HG03280 (cell line): Measurements from ENCODE around the gene CCDC63.

Experiments
- ATAC-seq: cut with Tn5 transposase; IDR thresholded peaks from one replicate; pipeline ENCODE4 v1.9.1; 2021; ENCODE audit warnings: mild to moderate bottlenecking, moderate library complexity; ENCODE audit not compliant: unreplicated experiment

CCDC63 gene

DNA sequence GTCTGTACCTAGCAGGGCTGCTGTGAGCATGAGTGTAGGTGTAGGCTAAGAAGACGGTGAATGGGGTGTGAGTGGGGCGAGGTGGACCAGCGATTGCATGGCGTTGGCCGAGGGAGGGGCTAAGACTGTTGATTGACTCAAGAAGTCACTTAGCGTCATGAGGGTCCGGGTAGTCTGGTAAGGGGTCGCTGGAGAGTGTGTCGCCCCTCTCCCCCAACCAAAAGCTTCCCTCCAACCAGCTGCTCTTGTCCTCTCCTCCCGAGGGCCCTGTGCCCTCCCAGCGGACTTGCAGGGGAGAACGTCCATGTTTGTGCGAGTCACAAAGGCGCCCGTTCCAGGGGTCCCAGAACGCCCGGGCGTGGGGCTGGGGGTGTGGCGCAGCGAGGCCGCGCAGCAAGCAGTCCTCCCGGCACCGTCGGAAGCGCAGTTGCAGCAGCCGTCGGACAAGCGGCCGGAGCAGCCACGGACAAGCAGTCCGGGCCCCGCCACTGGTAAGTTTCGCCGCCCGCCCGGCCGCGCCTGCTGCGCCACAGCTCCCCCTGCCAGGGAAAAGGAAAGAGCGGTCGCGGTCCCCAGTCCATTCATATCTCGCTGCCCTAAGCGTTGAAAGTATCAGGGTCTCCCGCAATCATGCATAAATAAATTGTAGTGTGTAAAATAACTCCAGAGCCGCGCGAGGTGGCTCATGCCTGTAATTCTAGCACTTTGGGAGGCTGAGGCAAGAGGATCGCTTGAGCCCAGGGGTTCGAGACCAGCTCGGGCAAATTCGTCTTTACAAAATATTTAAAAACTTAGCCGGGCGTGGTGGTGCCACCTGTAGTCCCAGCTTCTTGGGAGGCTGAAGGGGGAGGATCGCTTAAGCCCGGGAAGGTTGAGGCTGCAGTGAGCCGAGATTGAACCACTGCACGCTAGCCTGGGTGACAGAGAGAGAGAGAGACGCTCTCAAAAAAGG, at the start of gene CCDC63:
TSS of gene CCDC63 (plus strand) at position 373 of the 952 bp plus-strand sequence. CDS start 5,968 bp downstream, outside the sequence.
- no peak for ATAC-seq

GRCh38 chr12:110798461-110798860, 48.3 kb upstream of the CCDC63 start:
- ATAC-seq, result no peak

DNA sequence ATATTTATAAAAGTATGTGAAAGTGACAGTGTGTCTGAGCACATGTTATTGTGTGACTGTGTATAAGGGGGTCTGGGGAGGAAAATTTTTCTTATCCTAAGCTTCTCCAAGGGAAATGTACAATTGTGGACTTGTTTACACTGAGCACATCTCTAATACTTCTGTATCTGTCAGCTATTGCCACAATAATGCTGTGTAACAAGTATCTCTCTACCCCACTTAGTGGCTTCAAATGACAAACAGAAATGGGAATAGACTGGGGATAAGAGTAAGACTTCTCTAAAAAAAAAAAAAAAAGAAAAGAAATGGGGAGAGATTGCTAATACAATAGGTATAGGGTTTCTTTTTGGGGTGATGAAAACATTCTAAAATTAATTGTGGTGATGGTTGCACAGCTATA, 44.3 kb upstream of the CCDC63 start:
- no peak for ATAC-seq

- ATAC-seq, result no peak
Observed at GRCh38 chr12:110804406-110804805, 42.4 kb upstream of the CCDC63 start.

DNA sequence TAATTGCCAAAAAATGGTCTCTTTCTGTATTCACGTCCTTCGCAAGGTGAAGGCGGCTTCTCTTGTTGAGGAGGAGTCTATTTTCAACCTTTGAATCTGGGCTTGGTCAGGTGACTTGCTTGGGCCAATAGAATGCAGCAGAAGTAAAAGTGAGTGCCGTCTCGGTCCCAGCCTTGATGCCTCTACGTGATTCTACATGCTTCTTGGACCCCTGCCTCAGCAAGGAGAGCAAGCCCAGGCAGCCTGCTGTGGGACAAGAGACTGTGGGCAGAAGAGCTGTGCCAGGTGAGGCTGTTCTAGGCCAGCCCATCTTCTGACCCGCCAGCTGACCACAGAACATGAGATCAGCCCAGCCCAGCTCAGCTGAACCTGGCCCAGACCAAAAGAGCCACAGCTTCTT, 39.1 kb upstream of the CCDC63 start:
- no peak for ATAC-seq

- no peak for ATAC-seq
Observed at GRCh38 chr12:110809149-110809548, 37.6 kb upstream of the CCDC63 start.

DNA sequence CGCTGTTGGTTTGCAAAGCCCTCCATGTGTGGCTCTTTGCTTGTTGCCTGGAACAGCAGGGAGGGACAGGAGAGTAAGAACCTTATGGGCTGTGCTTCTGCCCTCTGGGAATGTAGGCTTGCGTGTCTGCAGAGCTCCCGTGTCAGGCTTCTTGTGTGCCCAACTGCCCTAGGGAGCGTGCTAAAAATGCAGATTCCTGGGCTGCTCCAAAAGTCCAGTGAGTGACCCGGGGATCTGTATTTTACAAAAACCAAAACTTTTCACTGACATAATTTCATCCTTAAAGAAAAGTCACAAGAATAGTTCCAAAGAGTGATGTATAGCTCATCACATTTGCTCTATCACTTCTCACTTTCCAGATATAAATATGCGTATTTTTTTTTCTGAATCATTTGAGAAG, 34.8 kb upstream of the CCDC63 start:
- no peak for ATAC-seq

DNA sequence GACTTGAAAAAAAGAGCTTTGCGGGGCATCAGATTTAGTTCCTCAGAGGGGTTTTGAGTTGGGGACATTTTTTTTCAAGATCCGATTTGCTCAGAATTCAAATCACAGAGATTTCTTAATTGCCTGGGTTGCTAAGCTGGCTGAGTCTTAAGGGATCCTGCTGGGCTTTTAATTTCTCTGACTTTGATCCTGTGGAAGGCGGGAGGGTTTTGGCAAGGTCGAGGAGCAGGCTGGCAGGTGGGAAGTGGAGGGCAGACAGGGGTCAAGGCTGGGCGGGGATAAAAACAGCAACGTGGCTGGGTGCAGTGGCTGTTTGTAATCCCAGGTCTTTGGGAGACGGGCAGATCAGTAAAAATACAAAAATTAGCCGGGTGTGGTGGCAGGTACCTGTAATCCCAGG, 33.5 kb upstream of the CCDC63 start:
- ATAC-seq, result no peak

DNA sequence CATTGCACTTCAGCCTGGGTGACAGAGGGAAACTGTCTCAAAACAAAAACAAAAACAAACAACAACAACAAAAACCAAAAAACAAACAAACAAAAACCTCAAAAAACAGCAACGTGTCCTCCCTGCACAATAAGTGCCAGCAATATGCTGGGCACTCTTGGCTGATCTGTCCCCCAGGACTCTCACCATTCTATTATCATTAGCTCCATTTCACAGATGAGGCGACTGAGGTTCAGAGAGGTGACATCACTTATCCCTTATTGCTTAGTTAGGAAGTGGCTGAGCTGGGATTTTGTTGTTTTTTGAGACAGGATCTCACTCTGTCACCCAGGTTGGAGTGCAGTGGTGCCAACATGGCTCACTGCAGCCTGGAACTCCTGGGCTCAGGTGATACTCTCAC, 33.0 kb upstream of the CCDC63 start:
- ATAC-seq, result no peak

GRCh38 chr12:110816248-110816647, 30.5 kb upstream of the CCDC63 start:
- ATAC-seq, result no peak

DNA sequence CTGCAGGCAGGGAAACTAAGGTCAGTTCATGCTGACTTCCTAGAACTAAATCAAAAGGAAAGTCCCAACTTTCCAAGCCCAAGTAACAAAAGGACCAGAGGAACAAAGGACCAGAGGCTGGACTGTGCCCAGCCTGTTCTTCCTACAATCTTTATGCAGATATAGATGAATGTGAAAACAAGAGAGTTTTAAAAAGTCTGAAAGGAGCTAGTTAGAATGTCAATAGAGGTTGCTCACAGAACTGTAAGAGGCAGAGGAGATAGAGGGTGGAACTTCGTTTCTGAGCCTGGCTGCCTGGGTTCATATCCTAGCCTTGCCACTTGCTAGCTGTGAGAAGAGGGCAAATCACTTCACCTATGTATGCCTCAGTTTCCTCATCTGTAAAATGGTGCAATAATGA, 30.0 kb upstream of the CCDC63 start:
- ATAC-seq, result no peak

DNA sequence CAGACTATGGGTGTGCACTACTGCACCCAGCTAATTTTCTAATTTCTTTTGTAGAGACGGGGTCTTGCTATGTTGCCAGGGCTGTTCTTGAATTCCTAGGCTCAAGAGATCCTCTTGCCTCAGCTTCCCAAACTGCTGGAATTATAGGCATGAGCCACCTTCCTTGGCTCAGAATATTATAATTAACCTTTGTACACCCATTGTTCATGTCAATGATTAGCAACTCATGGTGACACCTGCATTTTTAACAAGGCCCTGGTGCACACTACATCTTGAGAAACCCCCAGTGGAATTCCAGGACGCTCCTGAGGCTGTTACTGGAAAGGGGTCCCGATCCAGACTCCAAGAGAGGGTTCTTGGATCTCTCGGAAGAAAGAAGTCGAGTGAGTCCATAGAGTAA, 28.3 kb upstream of the CCDC63 start:
- no peak for ATAC-seq

DNA sequence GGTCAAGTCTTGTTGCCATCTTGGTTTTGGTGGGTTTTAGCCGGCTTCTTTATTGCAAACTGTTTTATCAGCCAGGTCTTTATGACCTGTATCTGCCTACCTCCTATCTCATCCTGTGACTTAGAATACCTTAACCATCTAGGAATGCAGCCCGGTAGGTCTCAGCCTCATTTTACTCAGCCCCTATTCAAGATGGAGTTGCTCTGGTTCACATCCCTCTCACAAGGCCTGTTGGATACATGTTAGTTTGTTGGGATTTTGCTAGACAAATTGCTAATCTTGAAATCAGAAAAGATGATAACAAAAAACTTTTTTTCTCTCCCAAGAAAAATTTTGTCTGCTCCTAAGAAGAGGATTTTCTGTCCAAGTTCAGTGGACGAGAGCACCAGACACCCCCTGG, 27.6 kb upstream of the CCDC63 start:
- ATAC-seq, result no peak

GRCh38 chr12:110819646-110820045, 27.1 kb upstream of the CCDC63 start:
- no peak for ATAC-seq

DNA sequence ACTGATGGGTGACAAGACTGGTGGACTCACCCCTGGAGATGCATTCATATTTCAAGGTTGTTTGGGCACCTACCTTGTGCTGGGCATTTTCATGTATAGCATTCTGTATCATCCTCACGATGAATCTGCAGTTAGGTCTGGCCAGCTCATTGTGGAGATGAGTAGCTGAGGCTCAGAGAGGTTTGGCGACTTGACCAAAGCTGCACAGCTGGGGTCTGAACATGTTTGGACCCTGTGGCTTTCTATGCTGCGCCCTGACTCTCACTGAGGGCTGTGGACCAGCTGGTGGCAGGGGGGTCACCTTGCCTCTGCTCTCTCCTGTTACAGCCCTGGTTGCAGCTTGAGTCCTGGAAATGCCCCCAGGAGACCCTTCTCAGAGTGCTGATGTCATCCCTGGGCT, 24.9 kb upstream of the CCDC63 start:
- ATAC-seq, result no peak

GRCh38 chr12:110822821-110823415, 23.9 kb upstream of the CCDC63 start:
- ATAC-seq, result no peak

DNA sequence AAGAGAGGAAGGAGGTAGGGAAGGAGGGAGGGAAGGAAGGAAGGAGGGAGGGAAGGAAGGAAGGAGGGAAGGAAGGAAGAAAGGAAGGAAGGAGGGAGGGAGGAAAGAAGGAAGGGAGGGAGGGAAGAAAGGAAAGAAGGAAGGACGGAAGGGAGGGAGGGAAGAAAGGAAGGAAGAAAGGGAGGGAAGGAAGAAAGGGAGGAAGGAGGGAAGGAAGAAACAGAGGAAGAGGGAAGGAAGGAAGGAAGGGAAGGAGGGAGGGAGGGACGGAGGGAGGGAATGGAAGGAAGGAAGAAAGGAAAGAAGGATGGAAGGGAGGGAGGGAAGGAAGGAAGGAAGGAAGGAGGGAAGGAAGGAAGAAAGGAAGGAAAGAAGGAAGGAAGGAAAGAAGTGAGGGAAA, 22.4 kb upstream of the CCDC63 start:
- no peak for ATAC-seq

DNA sequence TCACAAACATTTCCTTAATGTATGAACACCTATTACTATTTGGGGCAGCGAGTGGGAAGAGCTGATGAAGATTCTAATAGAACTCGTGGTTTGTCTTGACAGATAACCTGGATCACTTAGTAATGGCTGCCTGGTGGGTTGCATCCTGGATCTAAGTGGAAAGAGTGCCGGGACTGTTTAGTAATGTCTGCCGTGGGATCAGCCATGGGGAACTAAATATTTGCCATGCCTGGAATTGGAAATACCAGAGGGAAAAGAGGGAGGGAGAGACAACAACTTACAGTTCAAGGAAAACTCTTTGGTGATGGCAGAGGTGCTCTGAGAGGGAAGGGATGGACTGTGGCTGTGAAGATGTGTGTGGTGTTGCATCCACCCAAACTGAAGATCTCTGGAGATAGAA, 21.3 kb upstream of the CCDC63 start:
- ATAC-seq, result no peak

DNA sequence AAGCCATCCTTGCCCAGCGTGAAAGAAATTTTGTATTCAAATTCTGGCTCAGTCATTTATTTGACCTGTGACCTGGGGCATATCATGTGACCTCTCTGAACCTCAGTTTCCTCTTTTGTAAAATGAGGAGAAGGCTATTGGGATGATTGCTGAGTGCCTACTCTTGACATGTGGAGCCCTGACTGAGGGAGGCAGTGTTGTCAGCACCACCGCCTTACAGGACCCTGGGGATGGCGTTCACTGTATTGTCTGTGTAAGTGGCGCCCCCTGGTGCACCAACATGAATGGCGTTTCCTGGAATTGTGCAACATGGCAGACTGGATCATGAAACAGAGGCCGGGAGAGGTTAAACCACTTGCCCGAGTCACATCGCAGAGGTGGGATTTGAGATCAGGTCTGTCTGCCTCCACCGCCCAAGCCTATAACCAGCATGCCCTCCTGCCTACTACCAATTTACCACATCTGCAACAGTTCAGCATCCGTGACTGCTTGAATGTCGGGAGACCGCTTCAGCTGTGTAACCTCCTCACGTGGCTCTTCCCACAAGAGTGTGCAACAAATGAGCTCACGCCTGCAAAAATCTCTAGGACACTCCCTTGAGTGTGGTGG, 20.1 kb upstream of the CCDC63 start:
- ATAC-seq, result no peak

GRCh38 chr12:110829308-110829707, 17.5 kb upstream of the CCDC63 start:
- no peak for ATAC-seq

- no peak for ATAC-seq
Observed at GRCh38 chr12:110836291-110836690, 10.5 kb upstream of the CCDC63 start.

DNA sequence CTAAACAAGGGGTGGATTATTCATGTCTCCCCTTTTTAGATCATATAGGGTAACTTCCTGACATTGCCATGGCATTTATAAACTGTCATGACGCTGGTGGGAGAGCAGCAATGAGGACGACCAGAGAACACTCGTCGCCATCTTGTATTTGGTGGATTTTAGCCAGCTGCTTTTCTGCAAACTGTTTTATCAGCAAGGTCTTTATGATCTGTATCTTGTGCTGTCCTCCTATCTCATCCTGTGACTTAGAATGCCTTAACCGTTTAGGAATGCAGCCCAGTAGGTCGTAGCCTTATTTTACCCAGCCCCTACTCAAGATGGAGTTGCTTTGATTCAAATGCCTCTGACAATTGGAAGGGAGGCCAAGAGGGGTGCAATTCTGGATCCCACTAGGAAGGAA, 5.8 kb upstream of the CCDC63 start:
- no peak for ATAC-seq
